SKM-1 (cell line): ENCODE results near the gene POGZ.
"Not testable (repeated sequence)": the region's sequence is repeated elsewhere in the genome, so short reads cannot be mapped to it uniquely, and the experiment has no call there.

Source experiments
- DNase-seq: peaks from one replicate; lab custom pipeline; 2025; ENCODE audit not compliant: unreplicated experiment; lab: John Stamatoyannopoulos, UW

POGZ gene

DNA sequence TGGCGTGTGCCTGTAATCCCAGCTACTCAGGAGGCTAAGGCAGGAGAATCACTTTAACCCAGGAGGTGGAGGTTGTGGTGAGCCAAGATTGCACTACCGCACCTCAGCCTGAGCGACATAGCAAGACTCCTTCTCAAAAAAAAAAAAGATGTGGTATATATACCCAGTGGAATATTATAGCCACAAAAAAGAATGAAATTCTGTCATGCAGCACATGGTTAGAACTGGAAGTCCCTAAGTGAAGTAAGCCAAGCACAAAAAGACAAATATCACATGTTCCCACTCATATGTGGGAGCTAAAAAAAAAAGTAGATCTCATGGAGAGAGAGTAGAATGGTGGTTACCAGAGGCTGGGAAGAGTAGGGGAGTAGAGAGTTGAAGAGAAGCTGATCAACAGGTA is 41.2 kb downstream of the POGZ start:
- no peak for DNase-seq

DNA sequence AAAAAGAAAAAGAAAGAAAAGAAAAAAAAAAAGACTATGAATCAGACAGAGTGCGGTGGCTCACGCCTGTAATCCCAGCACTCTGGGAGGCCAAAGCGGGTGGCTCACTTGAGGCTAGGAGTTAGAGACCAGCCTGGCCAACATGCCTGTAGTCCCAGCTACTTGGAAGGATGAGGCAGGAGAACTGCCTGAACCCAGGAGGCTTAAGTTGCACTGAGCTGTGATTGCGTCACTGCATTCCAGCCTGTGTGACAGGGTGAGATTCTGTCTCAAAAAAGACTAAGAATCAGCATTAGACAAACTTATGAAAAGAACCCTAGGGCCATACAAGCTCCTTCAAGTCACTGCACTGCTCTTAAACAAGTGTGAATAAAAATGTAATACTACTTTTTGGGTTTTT is 43.1 kb downstream of the POGZ start:
- DNase-seq = no peak

DNA sequence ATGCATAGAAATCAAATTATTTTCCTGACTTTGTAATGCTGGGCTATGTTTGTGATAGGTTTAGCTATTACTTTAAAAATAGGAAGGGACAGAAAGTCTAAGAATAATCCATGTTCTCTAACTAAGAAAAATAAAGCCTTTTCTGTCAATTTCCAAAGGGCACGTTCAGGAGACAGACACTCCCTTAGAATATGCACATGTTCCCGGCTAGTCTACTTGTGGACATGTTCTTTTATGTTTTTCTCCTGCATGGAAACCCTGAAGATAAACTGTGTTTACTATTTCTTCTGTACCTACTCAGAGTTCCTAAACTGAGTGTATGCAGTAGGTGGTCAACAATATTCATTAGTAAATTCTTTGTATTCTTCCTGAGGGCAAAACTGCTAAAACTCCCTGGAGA is 47.4 kb downstream of the POGZ start:
- no peak for DNase-seq

DNA sequence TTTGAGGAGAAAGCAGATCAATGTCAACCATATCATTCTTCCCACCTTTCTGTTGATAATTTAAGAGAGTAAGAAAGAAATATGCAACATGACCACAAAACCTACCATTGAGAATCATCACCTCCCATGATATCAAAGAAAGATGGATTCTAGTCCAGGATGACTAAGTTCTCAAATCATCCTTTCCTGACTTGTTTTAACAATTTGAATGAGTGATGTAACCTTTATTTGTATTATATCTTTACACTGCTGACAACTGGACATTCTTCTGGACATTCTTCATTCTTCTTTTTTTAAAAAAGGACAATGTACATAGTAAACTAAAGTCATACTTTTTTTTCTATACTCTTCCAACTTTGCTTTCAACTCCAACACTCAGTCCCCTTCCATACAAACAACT is 50.4 kb downstream of the POGZ start:
- DNase-seq = no peak

DNA sequence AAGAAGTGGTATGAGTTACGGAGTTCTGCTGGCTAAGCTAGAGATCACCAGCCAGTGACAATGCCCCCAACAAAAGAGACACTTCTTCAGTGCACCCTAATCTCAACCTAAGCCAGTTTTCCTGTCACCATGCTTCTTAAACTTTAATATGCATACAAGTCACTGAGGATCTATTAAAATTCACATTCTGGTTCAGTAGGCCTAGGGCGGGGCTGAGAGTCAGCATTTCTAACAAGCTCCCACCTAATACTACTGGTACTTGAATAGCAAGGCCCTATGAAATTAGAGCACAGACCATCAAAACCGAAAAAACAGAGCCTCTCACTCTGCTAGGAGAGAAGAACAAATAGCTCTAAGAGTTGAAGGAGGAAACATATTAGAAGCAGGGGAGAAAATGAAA is 52.0 kb downstream of the POGZ start:
- DNase-seq = no peak

DNA sequence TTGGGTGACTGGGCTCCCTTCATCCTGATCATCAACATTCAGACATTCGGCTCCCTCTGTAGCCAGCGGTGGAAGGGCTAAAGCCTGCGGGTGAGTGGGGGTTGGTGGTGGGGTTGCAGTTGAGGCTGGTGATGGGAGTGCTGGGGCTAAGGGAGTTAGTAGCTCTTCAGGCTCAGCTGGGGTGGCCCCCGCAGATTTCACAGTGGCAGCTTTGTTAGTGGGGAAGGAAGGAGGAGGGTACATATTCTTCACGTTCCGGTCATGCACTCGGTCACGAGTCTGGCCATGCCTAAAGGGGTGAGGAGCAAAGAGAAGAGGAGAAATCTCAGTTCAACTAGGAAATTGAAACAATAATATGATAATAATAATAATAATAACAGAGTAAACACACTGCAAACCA is 53.1 kb downstream of the POGZ start:
- no peak for DNase-seq

DNA sequence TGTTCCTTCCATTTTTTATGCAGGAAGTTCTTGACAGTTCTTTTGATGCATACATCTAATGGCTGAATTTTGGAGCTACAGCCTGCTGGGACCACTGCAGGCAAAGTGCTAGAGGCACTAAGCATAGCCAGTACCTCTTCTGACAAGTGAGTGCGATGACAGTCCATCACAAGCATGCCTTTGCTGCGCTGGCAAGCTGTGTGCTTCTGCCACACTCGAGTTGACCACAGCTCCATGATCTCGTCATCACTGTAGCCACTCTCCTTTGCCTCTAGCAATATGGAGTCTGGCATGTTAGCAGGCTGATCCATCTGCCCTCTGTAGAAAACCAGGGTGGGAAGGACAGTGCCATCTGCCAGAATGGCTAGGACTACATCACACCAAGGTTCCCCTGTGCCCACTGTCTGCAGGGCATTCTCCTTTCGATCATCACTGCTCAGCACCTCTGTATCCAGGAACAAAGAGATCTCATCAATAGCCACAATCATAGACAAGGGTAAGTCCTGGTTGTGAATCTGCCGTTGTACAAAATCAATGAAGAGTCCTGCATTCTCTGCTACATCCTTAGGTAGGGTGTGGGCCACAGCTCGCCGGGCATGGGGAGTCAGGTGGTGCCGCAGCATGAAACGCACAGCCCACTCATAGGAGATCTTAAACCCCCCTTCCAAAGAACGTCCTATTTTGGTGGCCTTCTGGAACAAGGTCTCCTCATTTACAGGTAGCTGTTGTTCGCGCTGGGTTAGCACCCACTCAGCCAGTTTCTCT is 53.9 kb downstream of the POGZ start:
- no peak for DNase-seq

DNA sequence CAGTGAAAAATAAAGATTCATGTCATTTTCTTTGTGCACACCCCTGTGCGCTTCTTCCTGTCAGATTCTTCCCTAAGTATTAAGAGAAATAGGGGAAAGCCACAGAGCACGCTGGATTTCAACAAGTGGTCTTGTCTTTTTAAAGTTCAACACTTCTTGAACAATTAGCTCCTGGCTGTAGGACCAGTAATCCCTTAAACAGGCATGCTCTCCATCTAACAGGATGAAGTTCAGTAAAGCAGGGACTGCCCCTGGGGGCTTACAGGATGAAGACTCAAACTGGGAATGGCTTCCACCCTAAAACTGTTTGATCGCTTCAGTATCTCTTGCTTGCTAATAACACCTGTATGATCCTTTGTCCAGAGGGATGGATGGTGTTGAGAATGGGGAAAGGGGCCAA is 55.7 kb downstream of the POGZ start:
- no peak for DNase-seq

DNA sequence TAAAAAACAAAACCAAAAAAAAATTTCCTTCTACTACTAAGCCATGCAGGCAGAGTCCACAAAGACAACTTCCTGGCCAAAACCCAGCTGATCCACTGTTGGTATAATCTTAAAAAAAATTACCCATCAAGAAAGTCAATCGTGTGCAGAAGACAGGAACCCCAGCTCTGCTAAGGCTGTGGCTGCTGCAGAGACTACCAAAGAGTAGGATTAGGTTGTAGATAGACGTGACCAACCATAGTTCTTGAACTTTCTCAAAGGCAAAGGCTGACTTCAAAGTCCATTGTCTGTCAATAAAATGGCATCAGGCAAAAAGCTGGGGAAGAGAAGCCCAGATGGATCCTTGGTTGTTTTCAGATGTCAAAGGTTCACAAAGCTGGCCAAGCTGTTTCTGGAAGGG is 56.5 kb downstream of the POGZ start:
- DNase-seq = no peak

DNA sequence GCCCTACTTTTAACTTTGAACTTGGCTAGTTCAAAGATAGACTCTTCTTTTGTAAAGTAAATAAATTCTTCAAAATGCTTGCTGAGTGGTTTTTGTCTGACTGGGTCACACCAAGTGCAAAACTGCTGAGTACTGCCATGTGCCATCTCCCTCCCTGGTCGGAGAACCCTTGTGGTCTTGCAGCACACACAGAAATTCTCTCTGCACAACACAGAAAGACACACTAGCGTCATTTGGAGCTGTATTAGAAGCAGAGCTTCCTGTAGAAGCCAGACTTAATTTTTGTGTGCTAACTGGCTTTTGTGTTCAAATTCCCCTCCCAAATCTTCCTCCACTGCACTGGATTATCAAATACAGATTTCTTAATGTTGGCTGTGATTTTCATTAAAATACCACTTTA is 57.4 kb downstream of the POGZ start:
- no peak for DNase-seq

DNA sequence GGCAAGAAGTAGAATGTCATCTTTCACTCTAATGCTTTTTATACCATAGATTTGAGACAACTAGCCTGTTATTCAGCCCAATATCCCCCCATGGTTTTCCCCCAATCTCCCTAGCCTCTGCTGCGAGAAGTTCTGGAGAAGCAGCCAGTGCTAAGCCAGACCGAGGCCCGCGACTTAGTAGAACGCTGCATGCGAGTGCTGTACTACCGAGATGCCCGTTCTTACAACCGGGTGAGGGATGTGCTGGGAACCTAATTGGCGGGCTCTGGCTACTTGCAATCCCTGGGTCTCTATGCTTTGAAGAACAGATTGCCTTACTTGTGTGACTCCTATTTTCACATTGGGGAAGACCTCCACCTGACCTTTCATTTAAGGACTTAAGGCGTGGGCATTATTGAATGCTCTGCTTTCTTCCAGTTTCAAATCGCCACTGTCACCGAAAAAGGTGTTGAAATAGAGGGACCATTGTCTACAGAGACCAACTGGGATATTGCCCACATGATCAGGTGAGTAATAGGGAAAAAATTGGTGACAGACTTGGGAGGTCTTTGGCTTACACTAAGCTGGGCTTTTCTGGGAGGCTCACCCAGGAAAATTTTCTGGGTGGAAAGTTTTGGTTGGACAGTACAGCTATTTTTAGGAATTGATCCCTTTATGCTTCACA is 58.0 kb downstream of the POGZ start:
- no peak for DNase-seq

DNA sequence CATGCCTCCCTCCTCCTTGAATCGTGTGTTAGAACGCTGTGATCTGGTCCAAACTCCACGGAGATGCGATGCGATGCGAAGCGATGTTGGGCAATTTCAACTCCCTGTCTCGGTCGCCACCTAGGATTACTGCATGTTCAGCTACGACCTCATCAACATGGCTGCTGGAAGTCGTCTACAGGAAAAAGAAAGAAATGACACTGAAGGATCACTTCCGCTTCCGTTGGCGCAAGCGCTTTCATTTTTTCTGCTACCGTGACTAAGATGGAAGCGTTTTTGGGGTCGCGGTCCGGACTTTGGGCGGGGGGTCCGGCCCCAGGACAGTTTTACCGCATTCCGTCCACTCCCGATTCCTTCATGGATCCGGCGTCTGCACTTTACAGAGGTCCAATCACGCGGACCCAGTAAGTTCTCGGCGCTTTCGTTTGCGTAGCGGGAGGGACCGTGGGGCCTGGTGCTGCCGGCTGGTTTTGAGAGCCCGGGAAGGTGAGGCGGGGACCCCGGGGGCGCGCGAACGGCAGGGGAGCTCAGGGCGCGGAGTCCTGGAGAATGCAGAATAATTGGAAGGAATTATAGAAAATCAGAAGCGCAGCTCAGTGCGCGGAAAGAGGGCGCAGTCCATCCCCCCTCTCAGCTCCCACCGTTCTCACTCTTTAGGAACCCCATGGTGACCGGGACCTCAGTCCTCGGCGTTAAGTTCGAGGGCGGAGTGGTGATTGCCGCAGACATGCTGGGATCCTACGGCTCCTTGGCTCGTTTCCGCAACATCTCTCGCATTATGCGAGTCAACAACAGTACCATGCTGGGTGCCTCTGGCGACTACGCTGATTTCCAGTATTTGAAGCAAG is 59.7 kb downstream of the POGZ start, which contains the start of gene PSMB4:
PSMB4 (plus strand) TSS at position 250 of the 848 bp plus-strand sequence; CDS start at position 265, 15 bp downstream.
- DNase-seq = peak; percentile 99

DNA sequence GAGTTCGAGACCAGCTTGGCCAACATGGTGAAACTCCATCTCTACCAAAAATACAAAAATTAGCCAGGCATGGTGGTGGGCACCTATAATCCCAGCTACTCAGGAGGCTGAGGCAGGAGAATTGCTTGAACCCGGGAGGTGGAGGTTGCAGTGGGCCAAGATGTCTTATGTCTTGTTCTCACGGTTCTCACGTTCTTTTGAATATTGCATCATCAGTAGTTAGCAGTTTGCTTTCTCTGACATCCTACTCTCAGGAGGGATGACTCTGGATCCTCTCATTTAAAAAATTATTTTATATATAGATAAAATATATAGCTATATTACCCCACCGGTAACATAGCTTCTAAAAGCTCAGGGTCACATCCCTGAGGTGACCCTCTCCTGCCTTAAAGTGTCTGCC is 63.0 kb downstream of the POGZ start:
- not testable (repeated sequence) for DNase-seq

DNA sequence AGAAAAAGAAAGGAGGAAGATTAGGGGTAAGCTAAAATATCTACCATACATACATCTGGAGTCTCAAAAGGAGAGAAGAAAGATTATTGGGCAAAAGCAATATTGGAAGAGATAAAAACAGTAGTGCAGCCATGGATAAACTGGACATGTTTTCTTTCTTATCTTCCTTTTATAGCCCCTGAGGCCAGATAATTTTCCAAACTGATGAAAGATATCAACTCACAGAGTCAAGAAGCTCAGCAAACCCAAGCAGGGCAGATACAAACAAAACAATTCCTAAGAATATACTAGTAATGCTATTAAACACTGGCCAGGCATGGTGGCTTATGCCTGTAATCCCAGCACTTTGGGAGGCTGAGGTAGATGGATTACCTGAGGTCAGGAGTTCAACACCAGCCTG is 65.7 kb downstream of the POGZ start:
- no peak for DNase-seq

DNA sequence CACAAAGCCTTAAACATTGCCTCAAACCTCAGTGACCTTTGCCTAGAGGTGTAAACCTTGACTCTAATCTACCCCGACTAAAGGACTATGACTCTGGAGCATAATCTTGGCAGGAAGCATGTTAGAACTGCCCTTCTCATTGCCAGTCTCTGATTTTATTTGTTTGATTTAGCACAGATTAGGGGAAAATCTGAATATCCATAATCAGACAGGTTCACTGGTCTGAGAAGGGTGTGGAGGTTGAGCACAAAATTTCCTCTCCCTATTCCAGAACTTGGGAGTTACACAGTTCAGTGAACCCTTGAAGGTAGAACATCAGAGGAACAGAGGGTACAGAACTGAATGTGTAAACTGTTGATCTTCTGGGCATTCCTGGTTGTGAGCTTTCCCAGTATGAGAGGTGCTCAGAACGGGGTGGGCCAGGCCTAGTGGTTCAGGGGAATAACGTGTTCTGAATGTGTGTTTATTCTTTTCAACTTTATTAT is 68.2 kb downstream of the POGZ start:
- no peak for DNase-seq

DNA sequence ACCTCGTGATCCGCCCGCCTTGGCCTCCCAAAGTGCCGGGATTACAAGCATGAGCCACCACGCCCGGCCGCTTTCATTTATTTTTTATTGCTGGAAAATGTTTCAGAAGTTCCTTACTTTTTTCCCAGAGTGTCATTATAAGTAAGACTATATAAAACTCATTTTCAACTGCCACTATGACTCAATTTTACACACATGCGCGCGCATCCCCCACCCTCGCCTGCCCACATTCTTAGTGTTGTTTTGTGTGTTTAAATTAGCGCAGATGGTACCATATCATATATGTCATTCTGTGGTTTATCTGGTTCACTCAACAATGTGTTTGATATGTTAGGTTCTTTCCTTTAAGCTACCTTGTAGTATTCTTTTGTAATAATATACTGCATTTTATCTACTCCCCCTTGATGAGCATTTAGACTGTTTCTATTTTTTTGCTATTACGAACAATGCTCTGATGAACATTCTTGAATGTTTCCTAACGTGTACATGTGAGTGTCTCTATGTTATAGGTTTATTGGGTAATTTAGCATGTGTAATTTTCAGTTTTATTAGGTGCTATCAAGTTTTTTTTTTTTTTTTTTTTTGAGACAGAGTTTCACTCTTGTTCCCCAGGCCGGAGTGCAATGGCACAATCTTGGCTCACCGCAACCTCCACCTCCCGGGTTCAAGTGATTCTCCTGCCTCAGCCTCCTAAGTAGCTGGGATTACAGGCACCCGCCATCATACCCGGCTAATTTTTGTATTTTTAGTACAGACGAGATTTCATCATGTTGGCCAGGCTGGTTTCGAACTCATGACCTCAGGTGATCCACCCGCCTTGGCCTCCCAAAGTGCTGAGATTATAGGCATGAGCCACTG is 68.8 kb downstream of the POGZ start:
- DNase-seq = not testable (repeated sequence)

DNA sequence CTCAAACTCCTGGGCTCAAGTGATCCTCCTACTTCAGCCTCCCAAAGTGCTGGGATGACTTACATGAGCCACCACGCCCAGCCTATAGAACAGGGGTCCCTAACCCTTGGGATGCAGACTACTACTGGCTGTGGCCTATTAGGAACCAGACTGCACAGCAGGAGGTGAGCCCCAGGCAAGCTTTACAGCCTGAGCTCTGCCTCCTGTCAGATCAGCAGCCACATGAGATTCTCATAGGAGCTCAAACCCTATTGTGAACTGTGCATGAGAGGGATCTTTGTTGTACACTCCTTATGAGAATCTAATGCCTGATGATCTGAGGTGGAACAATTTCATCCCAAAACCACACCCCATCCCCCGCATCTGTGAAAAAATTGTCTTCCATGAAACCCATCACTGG is 73.3 kb downstream of the POGZ start:
- DNase-seq = no peak

DNA sequence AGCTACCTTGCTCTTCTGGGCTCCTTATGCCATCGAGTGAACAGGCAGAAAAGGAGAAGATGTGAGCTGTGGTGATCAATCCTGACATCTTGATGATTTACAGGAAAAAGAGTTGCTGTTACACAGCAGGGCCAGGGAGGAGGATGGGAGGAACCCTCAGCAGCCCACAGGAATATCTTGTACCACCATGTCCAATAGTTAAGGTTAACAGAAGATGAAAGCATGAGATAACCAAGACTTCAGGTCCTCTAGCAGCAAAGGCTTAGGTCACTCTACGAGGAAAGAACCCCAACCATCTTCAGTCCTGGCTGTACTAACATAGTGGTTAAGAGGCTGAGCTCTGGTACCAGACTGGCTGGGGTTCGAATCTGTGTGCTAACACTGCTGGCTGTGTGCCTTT is 74.7 kb downstream of the POGZ start:
- no peak for DNase-seq

DNA sequence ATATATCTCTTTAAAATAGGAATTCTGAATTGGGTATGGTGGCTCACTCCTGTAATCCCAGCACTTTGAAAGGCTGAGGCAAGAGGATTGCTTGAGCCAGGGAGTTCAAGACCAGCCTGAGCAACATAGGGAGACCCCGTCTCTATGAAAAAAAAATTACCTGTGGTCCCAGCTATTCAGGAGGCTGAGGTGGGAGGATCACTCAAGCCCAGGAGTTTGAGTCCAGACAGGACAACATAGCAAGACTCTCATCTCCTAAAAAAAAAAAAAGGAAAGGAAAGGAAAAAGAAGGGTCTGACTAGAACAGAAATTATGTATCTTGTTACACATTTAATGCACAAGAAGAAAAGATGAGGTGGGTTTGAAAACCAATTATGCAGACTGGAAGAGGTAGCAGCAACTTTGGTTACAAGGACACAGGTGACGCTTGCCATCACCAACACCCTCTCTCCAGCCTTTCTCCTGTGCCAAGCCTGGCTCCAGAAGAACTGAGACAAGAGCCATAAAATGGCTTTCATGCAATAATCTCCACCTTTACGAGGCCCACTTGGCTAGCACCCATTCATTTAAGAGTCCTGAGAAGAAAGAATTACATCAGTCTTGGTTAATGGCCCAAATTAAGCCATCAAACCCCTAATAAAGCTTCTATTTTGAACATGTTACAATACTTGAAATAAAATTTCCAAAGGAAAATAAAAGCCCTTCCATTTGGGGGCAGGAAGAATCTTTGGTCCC is 82.0 kb downstream of the POGZ start:
- DNase-seq = no peak

DNA sequence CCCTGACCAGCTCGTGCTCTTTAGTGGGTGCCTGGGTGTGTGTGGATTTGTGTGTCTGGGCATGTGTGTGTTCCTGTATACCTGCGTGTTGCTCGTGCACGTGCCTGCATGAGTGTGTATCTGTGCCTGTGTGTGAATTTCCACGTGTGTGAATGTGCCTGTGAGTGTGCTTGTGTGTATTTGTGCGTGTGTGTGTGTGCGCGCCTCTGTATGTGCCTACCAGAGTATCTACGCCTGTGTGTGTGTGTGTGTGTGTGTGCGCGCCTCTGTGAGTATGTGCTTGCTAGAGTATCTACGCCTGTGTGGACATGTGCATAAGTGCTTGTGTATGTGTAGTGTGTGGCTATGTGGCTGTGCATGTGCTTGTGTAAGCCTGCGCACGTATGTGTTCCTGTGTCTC is 86.1 kb downstream of the POGZ start:
- no peak for DNase-seq
